ENCODE measurements around the gene SHF.
A peak's percentile ranks its signal among the peaks of the same experiment; 100 is the strongest.

The SHF gene

DNA sequence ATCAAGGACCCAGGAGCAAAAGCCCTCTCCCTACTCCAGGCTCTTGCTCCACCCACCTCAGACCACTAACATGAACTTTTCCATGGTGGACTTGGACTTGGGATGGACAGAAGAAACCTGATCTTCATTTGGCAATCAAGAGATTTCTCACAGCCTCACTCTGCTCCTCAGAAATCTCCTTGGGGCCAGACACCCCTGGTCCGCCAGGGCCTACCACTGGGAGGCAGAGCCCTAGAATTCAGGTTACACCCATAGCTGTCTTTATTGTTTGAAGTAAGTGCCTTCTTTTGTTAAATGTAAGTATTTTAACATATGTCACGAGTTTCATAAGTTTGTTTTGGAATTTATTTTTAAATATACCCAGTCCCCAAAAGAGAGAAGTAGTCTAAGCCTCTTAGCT lies 13.2 kb downstream of the SHF start:
- no peak overlapping the region for H3K4me3 ChIP-seq (ENCODE audit: low read depth, low read length)
- DNase-seq (ENCODE audit: low read depth): no peak

DNA sequence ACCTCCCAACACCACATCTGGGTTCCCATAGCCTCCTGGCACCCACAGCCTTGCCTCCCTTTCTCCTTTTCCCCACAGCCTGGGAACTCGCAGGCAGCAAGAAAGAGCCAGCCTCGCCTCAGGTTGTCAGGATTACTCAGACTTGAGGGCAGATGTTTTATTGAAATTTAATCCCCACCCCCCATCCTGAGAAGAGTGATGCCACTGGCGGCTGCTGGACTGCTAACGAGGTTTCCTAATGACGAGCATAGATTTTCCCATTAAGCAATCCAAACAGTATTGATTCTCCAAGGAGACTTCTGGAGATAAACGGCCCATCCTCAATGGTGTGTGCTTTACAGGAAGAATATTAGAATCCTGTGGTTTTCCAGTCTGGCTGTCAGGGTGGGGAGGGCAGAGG lies 13.7 kb downstream of the SHF start:
- DNase-seq (ENCODE audit: low read depth): no peak
- no peak overlapping the region for H3K4me3 ChIP-seq (ENCODE audit: low read depth, low read length)

DNA sequence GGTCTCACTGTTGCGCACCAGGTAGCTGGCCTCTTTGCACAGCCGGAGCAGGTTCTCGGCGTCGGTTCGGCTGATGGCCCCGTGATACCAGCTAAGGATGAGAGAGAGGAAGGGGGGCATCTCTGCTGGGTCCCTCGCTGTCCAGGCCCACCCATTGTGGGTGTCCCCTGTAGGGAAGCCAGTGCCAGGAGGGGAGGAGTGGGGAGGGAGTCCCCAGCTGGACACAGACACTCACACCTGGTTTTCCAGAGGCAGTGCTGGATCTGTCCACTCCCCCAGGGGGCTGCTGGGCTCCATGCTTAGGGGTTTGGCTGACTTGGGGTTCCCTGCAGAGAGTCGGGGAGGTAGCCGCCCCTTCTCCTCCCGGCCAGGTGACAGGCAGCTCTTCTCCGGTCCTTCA lies 15.9 kb downstream of the SHF start:
- no peak for DNase-seq (ENCODE audit: low read depth)
- H3K4me3 ChIP-seq (ENCODE audit: low read depth, low read length): no peak overlapping the region

DNA sequence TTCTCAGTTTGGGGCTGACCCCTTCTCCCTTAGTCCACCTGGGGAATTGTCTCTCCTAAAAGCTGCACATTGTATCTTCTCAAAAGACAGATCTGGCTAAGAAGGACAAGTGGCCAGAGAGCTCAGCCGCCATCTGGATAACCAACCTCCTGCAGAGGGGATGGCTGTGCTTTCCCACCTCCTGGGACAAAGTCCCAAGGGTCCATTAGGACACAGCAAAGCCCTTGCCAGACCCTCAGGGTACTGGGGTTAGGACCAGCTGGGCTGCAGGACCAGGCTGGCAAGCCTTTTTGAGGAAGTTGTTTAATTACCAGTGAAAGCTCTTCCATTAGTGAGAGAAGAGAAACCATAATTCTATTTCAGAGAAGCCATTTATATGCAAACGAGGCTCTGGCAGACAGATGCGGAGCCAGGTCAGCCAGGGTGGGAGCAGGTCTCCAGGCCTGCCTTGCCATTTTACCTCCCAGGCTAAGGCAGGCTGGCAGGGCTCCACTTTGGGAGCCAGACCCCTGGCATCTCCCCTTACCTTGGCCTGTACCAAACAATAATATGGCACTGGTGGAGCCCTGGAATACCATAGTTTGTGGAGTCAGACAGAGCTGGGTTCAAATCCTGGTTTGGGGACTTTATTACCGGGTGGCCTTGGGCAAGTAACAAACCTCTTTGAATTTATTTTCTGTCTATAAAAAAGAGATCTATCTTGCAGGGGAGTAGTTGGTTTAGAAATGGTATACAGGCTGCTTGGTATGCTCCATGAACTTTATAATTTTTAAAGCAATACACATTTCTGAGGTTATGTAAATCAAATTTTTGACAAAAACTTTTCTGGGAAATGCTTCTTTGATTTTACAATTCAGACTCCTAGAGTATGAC lies 17.9 kb downstream of the SHF start:
- H3K4me3 ChIP-seq (ENCODE audit: low read depth, low read length): no peak overlapping the region
- no peak for DNase-seq (ENCODE audit: low read depth)

DNA sequence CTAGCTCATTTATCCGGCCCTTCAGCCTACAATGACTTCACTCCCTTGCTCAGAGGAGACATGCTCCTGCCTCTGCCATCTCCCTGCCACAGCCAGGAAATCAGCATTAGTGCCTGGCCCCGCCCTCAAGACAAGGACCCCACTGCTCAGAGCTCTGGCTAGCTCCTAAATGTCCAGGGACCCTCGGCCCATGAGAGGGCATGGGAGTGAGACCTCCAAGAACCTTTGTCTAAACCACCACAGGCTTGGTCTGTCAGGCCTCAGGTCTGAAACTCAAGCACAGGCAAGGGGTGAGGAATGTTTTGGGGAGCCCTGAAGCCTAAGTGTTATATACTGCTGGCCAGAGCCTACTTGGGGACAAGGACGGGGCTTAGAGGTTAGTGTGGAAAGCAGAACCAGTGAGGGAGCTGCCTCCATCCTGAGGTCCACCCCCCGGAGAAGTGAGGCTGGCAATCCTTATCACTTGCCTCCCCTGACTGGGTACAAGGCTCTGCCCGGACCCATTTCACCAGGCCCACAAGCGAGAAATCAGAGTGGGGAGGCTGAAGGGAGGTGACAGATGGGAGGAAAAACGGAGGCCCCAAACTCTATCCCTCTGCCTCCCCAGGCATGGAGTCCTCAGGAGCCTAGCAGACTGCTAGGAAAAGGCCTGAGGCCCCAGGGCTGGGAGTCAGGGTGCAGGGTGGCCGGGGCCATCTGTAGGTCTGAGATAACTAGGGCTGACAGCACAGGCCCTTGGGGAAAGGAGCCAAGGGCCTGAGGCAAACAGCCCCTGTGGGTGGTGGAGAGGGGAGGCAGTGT lies 18.8 kb downstream of the SHF start:
- DNase-seq (ENCODE audit: low read depth): no peak
- no peak overlapping the region for H3K4me3 ChIP-seq (ENCODE audit: low read depth, low read length)

DNA sequence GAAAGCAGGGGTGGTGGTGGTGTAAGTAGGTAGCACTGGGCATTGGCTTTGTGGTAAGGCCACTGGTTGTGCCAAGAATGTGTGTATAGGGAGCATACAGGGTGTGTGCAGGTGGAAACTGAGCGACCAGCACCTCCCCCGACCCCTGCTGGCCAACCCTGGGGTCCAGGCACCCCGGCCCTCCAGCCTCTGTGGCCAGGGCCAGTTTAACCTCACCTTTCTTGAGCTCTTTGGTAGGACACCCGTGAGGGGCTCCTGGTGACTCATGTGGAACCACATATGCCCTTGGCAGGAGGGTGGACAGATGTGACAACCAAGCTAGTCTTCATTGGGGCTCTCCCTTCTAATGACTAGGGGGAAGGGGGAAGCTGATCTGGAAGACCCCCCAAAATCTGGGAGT lies 19.5 kb downstream of the SHF start:
- H3K4me3 ChIP-seq (ENCODE audit: low read depth, low read length): no peak overlapping the region
- DNase-seq (ENCODE audit: low read depth): no peak

DNA sequence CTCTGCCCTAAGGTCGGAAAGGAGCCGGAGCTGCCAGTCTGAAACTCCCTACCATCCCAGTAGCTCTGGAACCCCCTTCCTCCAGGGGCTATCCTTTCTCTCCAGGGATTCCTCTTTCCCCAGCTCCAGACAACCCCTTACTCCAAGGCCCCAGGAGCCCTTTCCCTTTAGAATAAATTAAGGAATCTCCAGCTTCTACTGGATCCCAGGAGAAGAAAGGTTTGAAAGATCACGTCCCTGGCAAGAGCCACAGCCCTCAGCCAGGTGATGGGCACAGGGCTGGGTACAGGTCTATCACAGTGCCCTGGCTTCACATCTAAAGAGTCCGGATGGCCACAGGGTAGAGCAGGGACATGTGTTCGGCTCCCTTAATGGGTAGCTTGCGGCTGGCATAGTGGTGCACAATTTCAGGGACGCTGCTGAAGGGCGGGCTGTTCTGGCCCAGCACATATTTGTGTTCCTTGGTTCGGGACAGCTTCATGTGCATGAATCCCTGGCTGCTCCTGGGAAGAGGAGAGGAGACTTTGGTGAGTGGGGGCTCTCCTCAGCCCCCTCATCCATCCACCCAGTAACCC lies 20.0 kb downstream of the SHF start:
- H3K4me3 ChIP-seq (ENCODE audit: low read depth, low read length): peak overlapping the region; percentile 58
- DNase-seq (ENCODE audit: low read depth): no peak

DNA sequence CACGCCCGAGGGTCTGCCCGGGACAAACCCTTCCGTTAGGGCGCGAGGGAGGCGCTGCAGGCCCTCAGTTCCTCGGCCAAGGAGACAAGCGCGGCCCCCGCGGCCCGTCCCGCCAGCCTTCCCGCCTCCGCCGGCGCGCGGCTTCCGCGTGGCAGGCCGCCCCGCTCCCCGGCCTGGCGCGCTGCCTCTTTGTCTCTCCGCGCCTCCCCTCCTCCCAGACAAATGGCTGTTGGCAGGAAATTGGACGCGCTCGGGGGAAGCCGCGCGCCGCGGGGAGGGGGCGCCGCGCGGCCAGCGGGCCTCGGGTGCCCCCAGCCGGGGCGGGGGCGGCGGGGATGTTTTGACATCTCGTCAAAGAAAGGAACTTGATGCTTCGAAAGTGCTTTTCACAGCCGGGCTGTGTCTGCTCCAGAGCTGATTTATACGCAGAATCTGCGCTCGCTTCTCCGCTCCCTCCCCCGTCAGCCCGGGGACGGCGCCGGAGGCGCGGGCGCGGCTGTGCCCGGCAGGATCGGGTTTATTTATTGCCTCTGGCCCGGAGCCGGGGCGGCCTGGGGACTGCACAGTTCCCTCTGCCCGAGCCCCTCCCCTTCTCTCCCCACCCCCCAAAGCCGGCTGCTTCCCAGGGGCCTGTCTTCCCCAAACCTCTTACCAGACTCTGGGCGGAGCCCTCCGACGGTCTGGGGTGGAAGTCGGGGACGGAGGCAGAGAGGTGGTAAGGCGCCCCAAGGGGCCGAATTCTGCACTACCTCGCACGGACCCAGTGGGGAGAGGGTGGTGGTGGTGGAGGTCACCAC lies 20.7 kb downstream of the SHF start:
- peak overlapping the region; percentile 58 for H3K4me3 ChIP-seq (ENCODE audit: low read depth, low read length)

DNA sequence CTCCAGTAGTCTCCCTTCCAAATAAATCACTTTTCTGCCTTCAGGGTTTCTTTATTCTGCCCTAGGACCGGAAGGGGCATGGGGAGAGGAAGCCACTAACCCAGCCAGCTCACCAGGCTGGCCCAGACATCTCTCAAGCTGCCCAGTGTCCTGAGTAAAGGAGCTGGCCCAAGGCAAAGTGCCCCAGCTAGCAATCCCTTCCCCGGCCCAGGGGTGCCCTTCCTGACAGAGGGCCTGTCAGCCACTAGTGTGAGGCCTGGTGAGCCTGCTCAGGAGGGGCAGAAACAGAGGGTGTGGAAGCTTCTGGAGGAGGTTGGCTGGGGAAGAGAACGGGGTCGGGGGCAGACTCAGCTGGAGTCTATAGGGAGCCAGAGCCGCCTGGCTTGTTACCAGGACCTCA lies 22.2 kb downstream of the SHF start:
- no peak for DNase-seq (ENCODE audit: low read depth)
- no peak overlapping the region for H3K4me3 ChIP-seq (ENCODE audit: low read depth, low read length)

More for the DNA sequence above, 20.7 kb downstream of the SHF start:
- peak; percentile 39 for DNase-seq (ENCODE audit: low read depth)

DNA sequence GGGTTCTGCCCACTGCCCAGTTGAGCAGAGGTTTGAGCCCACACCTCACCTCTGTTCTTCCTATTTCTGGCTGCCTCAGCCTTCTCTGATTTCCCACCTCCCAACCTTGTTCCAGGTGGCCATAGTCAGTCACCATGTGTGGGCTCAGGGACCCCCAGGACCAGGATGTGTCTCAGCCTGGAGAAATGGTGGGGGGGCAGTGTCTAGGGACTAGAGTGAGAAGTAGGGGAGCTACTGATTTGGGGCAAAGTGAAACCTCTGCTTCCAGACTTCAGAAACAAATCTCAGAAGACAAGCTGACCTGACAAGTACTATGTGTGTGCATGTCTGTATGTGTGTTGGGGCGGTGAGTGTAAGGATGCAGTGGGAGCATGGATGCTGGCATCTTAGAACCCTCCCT lies 22.9 kb downstream of the SHF start:
- no peak for DNase-seq (ENCODE audit: low read depth)

DNA sequence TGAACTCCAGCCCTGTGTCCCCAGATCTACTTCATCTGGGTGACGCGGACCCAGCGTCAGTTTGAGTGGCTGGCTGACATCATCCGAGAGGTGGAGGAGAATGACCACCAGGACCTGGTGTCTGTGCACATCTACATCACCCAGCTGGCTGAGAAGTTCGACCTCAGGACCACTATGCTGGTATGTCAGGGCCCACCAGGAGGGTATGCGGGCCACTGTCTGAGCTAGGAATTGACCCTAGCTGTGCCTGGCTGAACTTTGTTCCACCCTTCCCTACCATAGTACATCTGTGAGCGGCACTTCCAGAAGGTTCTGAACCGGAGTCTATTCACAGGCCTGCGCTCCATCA lies 24.3 kb downstream of the SHF start:
- no peak for DNase-seq (ENCODE audit: low read depth)
- H3K4me3 ChIP-seq (ENCODE audit: low read depth, low read length): no peak overlapping the region

More for the DNA sequence above, 22.9 kb downstream of the SHF start:
- H3K4me3 ChIP-seq (ENCODE audit: low read depth, low read length): no peak overlapping the region

DNA sequence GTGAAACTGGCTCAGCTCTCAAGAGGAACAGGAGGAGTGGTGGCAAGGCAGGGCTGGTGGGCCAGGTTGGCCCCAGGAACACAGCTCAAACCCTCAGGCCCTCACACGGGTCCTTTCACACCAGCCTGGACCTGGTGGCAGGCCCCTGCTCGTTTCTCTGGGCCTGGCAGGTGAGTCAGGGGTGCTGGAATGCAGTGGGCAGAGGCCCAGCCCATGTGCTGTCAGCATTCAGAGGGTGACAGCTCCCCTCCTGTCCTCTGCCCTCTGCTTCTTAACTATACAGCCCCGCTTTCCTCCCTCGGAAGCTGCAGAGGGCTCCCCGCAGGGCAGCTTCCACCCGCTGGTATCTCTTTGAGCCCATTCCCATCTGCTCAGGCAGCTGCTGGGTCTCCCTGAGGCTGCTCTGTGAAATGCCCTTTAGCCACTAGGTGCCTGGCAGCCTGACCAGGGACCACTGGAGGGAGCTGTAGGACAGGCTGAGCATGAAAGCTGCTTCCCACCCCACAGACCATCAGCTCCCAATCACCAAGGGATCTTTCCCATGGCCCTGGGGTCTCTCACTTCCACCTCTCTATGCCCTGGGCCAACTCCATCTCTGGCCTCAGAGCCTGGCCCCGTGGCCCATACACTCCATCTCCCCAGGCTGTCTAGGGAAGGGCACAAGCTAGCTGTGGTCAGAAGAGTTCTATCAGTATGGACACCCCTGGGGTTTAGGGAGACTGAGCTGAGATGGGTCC lies 24.8 kb downstream of the SHF start:
- DNase-seq (ENCODE audit: low read depth): peak; percentile 54
- no peak overlapping the region for H3K4me3 ChIP-seq (ENCODE audit: low read depth, low read length)

DNA sequence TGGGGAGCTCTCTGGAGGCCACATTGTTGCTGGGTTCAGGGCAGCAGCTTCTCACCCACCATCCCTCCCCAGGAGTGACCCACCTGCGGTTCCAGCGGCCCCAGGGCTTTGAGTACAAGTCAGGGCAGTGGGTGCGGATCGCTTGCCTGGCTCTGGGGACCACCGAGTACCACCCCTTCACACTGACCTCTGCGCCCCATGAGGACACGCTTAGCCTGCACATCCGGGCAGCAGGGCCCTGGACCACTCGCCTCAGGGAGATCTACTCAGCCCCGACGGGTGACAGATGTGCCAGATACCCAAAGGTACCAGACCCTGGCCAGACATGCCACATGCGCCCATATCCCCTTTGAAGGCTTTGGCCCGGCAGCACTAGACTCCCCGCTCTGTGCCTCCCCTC lies 26.1 kb downstream of the SHF start:
- H3K4me3 ChIP-seq (ENCODE audit: low read depth, low read length): no peak overlapping the region
- DNase-seq (ENCODE audit: low read depth): no peak

DNA sequence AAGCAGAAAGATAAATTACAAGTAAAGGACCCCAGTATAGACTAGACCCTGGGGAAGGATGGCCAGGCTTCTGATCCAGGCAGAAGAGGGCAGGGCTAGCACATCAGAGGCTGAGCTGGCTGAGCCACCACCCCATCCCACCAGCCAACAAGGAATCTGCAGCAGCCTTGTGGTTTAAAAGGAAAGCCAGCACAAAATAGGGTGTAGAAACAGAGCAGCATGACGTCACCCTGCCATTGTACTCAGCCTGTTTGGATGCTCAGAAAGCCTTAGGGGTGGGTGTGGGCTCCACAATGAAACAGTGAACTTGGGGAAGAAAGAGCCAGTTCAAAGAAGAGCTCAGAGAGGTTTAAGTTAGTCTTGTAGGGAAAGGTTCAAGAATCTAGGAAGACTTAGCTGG lies 29.8 kb downstream of the SHF start:
- DNase-seq (ENCODE audit: low read depth): peak; percentile 44
- no peak overlapping the region for H3K4me3 ChIP-seq (ENCODE audit: low read depth, low read length)

DNA sequence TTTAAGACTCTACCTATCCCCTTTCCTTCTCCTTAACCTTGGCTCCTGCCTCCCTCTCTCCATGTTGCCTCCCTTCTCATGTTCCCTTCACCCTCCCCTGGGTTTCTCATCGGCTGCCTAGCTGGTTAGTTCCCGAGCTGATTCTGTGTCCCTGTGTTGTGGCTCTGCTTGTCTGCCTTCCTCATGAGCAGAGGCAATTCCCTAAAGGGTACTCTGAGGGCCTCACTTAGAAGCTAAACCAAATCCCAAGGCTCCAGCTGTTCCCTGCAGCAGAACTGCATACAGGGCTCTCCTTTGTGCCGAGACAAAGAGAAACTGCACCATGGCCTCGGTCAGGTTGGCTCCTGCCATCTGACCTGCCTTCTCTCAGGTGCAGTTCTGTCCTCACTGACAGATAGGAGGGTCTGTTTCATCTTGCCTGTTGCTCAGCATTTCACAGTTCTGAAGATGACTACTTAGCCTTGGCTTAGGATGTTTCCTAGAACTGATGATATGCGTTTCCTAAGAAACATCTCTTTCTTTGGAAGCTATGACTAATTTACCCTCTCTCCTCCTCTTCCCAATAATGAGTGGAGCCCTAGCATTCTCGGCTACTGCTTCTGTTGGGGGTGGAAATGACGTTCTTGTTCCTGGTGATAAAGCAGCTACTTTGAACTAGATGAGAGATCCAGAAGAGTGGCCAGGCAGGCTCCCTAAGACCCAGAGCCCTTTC lies 30.9 kb downstream of the SHF start:
- no peak overlapping the region for H3K4me3 ChIP-seq (ENCODE audit: low read depth, low read length)
- DNase-seq (ENCODE audit: low read depth): peak; percentile 35

DNA sequence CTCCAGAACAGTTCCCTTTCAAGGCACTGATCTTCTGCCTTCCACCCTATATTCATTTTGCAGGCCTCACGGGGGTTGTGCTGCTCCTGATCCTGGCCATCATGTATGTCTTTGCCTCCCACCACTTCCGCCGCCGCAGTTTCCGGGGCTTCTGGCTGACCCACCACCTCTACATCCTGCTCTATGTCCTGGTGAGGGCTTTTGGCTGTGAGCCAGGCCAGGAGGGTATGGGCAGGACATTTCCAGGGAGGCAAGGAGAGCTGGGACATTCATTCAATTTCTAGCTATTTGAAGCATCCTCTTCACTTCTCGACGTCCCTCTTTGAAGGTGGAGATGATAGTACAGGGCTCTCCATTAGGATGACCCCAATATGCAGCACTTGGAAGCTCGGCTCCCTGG lies 32.0 kb downstream of the SHF start:
- H3K4me3 ChIP-seq (ENCODE audit: low read depth, low read length): no peak overlapping the region
- no peak for DNase-seq (ENCODE audit: low read depth)

DNA sequence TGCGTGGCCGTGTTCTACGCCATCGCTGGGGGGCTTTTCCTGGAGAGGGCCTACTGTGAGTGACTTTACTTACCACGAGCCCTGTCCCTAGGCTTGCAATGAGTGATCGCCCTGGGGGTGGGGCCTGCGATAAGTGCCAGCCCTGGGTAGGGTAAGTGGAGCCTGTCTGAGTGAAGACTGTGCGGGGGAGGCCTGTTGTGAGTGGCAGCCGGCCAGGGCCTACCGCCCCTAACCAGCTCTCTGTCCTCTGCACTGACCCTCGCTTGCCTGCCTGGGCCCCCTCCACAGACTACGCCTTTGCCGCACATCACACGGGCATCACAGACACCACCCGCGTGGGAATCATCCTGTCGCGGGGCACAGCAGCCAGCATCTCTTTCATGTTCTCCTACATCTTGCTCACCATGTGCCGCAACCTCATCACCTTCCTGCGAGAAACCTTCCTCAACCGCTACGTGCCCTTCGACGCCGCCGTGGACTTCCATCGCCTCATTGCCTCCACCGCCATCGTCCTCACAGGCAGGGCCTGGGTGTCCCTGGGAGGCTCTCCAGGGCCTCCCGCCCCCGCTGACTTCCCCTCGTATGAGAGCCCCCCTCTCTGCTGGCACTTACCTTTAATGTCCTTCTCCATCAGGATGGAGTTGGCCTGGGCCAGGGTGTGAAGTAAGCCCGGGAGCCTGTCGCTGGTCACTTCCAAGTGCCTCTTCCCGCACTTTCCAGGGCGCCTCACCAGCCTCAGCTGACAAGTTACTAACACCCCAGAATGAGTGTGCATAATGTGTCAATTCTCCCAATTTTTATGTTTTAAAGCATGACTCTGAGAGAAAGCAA lies 35.6 kb downstream of the SHF start:
- H3K4me3 ChIP-seq (ENCODE audit: low read depth, low read length): no peak overlapping the region
- DNase-seq (ENCODE audit: low read depth): no peak

DNA sequence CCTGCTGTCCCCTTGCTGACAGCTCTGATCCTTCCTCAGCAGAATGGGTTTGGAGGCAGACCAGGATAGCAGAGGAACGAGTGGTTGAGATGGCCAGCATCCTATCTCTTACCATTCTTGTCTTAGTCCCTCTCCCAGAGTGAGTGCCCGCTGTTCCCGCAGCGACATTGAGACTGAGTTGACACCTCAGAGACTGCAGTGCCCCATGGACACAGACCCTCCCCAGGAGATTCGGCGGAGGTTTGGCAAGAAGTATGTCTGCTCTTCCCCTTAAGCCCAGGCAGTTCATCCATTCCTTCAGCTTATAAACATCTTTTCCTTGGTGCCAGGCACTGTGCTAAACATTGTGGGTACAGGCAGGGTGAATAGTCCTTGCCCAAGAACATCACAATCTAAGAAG lies 36.8 kb downstream of the SHF start:
- DNase-seq (ENCODE audit: low read depth): no peak
- no peak overlapping the region for H3K4me3 ChIP-seq (ENCODE audit: low read depth, low read length)
